ENCODE results near the gene MALAT1. TPM values are rescaled to one million over a fixed set of nuclear protein-coding genes. Genes with fewer than 3 reads are reported as not detected.

The MALAT1 gene
- total RNA-seq, 1 donor from 2014 or later = 9,030 TPM

GRCh38 chr11:65524014-65524740 lies 25.3 kb downstream of the MALAT1 start:
- Mint-ChIP-seq H3K27me3 (ENCODE audit: insufficient read depth, low read depth) (peaks cover 3% of the 10 kb centered on the region), H3K27ac (peak overlapping the region; percentile 31), H3K9me3 (no peaks in the 10 kb centered on the region), H3K36me3 (peaks cover 10% of the 10 kb centered on the region), H3K4me3 (peak overlapping the region; percentile 70), H3K4me1 (peaks cover 40% of the 10 kb centered on the region)
- peak overlapping the region; percentile 71 for H3K4me2 ChIP-seq
- peaks cover 8% of the 10 kb centered on the region for H3F3A ChIP-seq (ENCODE audit: low read depth)
- no peak overlapping the region for H3K27ac ChIP-seq
- TF ChIP-seq EZH2phosphoT487 (IDR thresholded peaks at IDR 0.05) (no peak), EZH2 (IDR thresholded peaks at IDR 0.05) (no peak)
- TF ChIP-seq, protein P1, sequence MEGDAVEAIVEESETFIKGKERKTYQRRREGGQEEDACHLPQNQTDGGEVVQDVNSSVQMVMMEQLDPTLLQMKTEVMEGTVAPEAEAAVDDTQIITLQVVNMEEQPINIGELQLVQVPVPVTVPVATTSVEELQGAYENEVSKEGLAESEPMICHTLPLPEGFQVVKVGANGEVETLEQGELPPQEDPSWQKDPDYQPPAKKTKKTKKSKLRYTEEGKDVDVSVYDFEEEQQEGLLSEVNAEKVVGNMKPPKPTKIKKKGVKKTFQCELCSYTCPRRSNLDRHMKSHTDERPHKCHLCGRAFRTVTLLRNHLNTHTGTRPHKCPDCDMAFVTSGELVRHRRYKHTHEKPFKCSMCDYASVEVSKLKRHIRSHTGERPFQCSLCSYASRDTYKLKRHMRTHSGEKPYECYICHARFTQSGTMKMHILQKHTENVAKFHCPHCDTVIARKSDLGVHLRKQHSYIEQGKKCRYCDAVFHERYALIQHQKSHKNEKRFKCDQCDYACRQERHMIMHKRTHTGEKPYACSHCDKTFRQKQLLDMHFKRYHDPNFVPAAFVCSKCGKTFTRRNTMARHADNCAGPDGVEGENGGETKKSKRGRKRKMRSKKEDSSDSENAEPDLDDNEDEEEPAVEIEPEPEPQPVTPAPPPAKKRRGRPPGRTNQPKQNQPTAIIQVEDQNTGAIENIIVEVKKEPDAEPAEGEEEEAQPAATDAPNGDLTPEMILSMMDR (IDR thresholded peaks at IDR 0.05) = no peak
- DNase-seq (ENCODE audit: low spot score) = no peak
- H3K9me3 ChIP-seq (ENCODE audit: low read depth) = no peaks in the 10 kb centered on the region
- H3K4me1 ChIP-seq = peaks cover 17% of the 10 kb centered on the region
- H3K27me3 ChIP-seq = no peaks in the 10 kb centered on the region
- no peak overlapping the region for H2AFZ ChIP-seq (replicated peaks)
- peaks cover 15% of the 10 kb centered on the region for H3K79me2 ChIP-seq (ENCODE audit: low read depth)
- peak overlapping the region; percentile 34 for H3K4me3 ChIP-seq
- peaks cover 33% of the 10 kb centered on the region for H4K20me1 ChIP-seq (ENCODE audit: low read depth)
- no peak overlapping the region for H3K9ac ChIP-seq
- no peaks in the 10 kb centered on the region for H3K36me3 ChIP-seq

DNA sequence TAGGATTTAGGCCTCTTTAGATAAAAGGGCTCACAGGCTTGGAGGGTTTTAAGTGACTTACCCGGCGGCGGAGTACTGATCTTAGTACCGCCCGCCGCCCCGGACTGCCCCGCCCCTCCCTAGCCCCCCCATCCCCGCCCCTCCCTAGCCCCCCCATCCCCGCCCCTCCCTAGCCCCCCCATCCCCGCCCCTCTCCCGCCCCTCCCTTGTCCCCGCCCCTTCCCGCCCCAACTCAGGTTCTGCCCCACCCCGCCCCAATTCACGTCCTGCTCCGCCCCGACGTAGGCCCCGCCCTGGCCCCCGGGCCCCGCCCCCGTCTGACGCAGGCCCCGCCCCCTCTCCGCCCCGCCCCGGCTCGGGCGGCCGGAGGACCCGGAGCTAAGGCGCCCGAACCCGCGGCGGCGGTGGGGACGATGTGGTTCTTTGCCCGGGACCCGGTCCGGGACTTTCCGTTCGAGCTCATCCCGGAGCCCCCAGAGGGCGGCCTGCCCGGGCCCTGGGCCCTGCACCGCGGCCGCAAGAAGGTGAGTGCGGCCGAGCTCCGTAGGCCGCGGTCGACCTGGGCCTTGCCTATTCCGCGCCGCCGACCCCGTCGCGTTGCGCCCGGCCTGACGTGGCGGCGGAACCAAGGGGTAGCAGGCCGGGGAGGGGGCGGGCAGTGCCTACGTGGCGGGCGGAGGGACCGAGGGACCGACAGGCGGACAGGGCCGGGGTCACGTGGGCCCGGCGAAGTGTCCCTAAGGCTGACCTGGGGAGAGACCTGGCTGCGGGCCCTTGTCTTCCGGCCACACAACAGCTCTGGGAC lies 26.1 kb downstream of the MALAT1 start, which contains the start of gene SCYL1:
TSS of gene SCYL1 (plus strand) at position 343 of the 805 bp plus-strand sequence. CDS start at position 414, 71 bp downstream.
- peak within 1 kb of the TSS; percentile 96 for H3K4me2 ChIP-seq
- H3K27ac Mint-ChIP-seq = peak within 1 kb of the TSS; percentile 31
- no peaks in the 10 kb centered on the region for H3K9me3 Mint-ChIP-seq
- H3K79me2 ChIP-seq (ENCODE audit: low read depth) = peaks cover 15% of the 10 kb centered on the region
- peak within 1 kb of the TSS; percentile 68 for H3K27ac ChIP-seq
- TF ChIP-seq EZH2 (IDR thresholded peaks at IDR 0.05) (peak; percentile 51), EZH2phosphoT487 (IDR thresholded peaks at IDR 0.05) (no peak)
- no peaks in the 10 kb centered on the region for H3K27me3 ChIP-seq
- H2AFZ ChIP-seq (replicated peaks) = peak within 1 kb of the TSS; percentile 83
- H3K4me3 Mint-ChIP-seq = peak within 1 kb of the TSS; percentile 87
- peaks cover 40% of the 10 kb centered on the region for H3K4me1 Mint-ChIP-seq
- peak within 1 kb of the TSS; percentile 99 for H3K4me3 ChIP-seq
- H3K9ac ChIP-seq = peak within 1 kb of the TSS; percentile 88
- H3K9me3 ChIP-seq (ENCODE audit: low read depth) = no peaks in the 10 kb centered on the region
- peaks cover 40% of the 10 kb centered on the region for H4K20me1 ChIP-seq (ENCODE audit: low read depth)
- peaks cover 17% of the 10 kb centered on the region for H3K4me1 ChIP-seq
- H3K27me3 Mint-ChIP-seq (ENCODE audit: insufficient read depth, low read depth) = peaks cover 3% of the 10 kb centered on the region
- H3K36me3 Mint-ChIP-seq = peaks cover 12% of the 10 kb centered on the region
- H3F3A ChIP-seq (ENCODE audit: low read depth) = peaks cover 9% of the 10 kb centered on the region
- no peaks in the 10 kb centered on the region for H3K36me3 ChIP-seq
- DNase-seq (ENCODE audit: low spot score) = peak; percentile 88

- Histone ChIP-seq H3K27ac (no peak overlapping the region), H2AFZ (replicated peaks) (peak overlapping the region; percentile 83), H3K27me3 (no peaks in the 10 kb centered on the region), H3K9me3 (ENCODE audit: low read depth) (no peaks in the 10 kb centered on the region), H3K79me2 (ENCODE audit: low read depth) (peaks cover 15% of the 10 kb centered on the region), H3K4me1 (peaks cover 17% of the 10 kb centered on the region), H3K4me3 (peak overlapping the region; percentile 99), H3K9ac (peak overlapping the region; percentile 88), H3K36me3 (no peaks in the 10 kb centered on the region), H3F3A (ENCODE audit: low read depth) (peaks cover 12% of the 10 kb centered on the region), H4K20me1 (ENCODE audit: low read depth) (peaks cover 46% of the 10 kb centered on the region), H3K4me2 (peak overlapping the region; percentile 96)
- no peak overlapping the region for H3K27ac Mint-ChIP-seq
- H3K36me3 Mint-ChIP-seq = peaks cover 16% of the 10 kb centered on the region
- no peaks in the 10 kb centered on the region for H3K9me3 Mint-ChIP-seq
- peak overlapping the region; percentile 87 for H3K4me3 Mint-ChIP-seq
- H3K4me1 Mint-ChIP-seq = peaks cover 40% of the 10 kb centered on the region
- no peak for DNase-seq (ENCODE audit: low spot score)
- peaks cover 3% of the 10 kb centered on the region for H3K27me3 Mint-ChIP-seq (ENCODE audit: insufficient read depth, low read depth)
- TF ChIP-seq EZH2 (IDR thresholded peaks at IDR 0.05) (no peak), EZH2phosphoT487 (IDR thresholded peaks at IDR 0.05) (no peak)
- TF ChIP-seq, protein P1 (IDR thresholded peaks at IDR 0.05) = no peak
Observed at GRCh38 chr11:65525546-65526480, 27.0 kb downstream of the MALAT1 start.

All from neural progenitor cell (in vitro differentiated cells).